ENCODE measurements around the gene DACH1.

DACH1 gene

GRCh38 chr13:71474936-71475335 is 392.1 kb downstream of the DACH1 start:
- no peak for DNase-seq

GRCh38 chr13:71469626-71470025 is 397.4 kb downstream of the DACH1 start:
- no peak for DNase-seq

GRCh38 chr13:71464686-71465085 is 402.3 kb downstream of the DACH1 start:
- no peak for DNase-seq

GRCh38 chr13:71461892-71462291 is 405.1 kb downstream of the DACH1 start:
- no peak for DNase-seq

GRCh38 chr13:71460211-71460610 is 406.8 kb downstream of the DACH1 start:
- DNase-seq, result no peak

- no peak for DNase-seq
Measured at GRCh38 chr13:71459708-71460107, 407.3 kb downstream of the DACH1 start.

GRCh38 chr13:71457645-71458044 is 409.4 kb downstream of the DACH1 start:
- no peak for DNase-seq

GRCh38 chr13:71456136-71456535 is 410.9 kb downstream of the DACH1 start:
- no peak for DNase-seq

- DNase-seq, result no peak
Measured at GRCh38 chr13:71454509-71454908, 412.5 kb downstream of the DACH1 start.

GRCh38 chr13:71448080-71448630 is 418.8 kb downstream of the DACH1 start:
- DNase-seq, result no peak

GRCh38 chr13:71437704-71438103 is 429.3 kb downstream of the DACH1 start:
- DNase-seq, result no peak

GRCh38 chr13:71430681-71431080 is 436.3 kb downstream of the DACH1 start:
- no peak for DNase-seq

GRCh38 chr13:71417205-71417604 is 449.8 kb downstream of the DACH1 start:
- DNase-seq, result no peak

GRCh38 chr13:71412231-71412630 is 454.8 kb downstream of the DACH1 start:
- DNase-seq, result no peak

GRCh38 chr13:71408416-71408815 is 458.6 kb downstream of the DACH1 start:
- no peak for DNase-seq

GRCh38 chr13:71399631-71400215 is 467.3 kb downstream of the DACH1 start:
- DNase-seq, result no peak

GRCh38 chr13:71396149-71396548 is 470.9 kb downstream of the DACH1 start:
- no peak for DNase-seq

- DNase-seq, result no peak
Measured at GRCh38 chr13:71395053-71395452, 472.0 kb downstream of the DACH1 start.

GRCh38 chr13:71394176-71394575 is 472.8 kb downstream of the DACH1 start:
- no peak for DNase-seq
